Measurements from ENCODE around the gene UBA6.
"Not testable (repeated sequence)": the region's sequence is repeated elsewhere in the genome, so short reads cannot be mapped to it uniquely, and the experiment has no call there.

The UBA6 gene

DNA sequence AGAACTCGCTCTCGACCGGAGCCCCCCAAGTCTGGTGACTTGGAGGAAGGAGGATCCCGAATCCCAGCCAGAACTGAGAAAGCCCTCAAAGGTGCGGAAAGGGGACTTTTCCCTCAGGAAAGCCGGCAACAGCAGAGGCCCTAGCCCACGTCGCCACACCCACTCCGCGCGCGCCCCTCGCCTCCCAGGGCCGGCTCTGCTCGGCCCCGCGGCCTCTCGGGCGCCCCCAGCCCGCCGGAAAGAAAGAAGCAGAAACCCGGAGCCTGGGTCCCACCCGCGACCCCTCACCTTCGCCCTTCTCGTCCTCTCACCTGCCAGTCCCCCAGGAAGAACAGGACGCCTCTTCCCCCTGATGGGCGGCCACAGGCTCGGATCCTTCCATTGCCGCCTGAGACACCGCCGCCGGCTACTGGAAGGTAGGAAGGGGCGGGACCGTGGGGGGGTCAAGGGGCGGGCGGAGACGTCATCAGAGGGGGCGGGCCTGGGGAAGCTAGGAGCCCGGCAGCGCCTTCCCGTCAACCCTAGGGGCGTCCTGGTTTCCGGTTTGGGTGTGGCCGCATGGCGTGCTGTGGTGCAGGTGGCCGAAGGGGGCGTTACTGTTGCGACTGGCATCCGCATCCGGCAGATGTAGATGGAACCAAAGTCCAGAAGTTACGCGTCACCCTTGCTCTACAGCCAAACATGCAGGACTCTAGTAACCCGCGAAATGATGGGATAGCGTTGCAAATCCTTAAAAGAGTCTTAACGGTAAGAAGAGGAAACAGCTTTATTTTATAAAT, at the start of gene UBA6:
UBA6 (minus strand) TSS at position 418 of the 779 bp plus-strand sequence; CDS start at position 382, 36 bp downstream.
- H3K27ac ChIP-seq (ENCODE audit: low read depth, low read length): peak within 1 kb of the TSS; percentile 83

DNA sequence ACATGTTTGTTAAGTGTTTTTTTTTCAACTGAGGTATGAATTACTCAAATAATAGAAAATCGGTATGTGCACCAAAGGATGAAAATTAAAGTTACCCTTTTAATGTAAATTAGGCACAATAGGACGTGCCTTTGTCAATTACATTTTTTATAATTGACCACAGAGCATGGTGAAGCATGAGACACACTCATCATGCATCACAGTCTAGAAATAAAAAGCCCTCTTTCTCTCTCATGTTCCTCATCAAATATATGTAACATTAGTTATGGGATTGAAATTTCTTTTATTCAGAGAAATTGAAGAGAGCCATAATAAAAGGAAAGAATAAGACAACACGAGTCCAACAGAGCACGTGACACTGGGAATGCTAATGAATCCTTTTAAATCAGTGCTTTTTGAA, 49.7 kb upstream of the UBA6 start:
- Histone ChIP-seq H3K27me3 (ENCODE audit: control insufficient read depth, insufficient read depth, low read length) (no peaks in the 10 kb centered on the region), H3K27ac (ENCODE audit: low read depth, low read length) (no peak overlapping the region), H3K9ac (ENCODE audit: low read length) (no peak overlapping the region), H3K4me3 (ENCODE audit: low read length) (no peak overlapping the region), H3K4me1 (ENCODE audit: control insufficient read depth, insufficient read depth, low read length) (no peaks in the 10 kb centered on the region), H3K36me3 (ENCODE audit: control insufficient read depth, insufficient read depth, low read length) (no peaks in the 10 kb centered on the region)

More for the DNA sequence above, at the start of gene UBA6:
- Histone ChIP-seq H3K36me3 (ENCODE audit: control insufficient read depth, insufficient read depth, low read length) (no peaks in the 10 kb centered on the region), H3K4me3 (ENCODE audit: low read length) (peak within 1 kb of the TSS; percentile 91), H3K27me3 (ENCODE audit: control insufficient read depth, insufficient read depth, low read length) (no peaks in the 10 kb centered on the region), H3K4me1 (ENCODE audit: control insufficient read depth, insufficient read depth, low read length) (no peaks in the 10 kb centered on the region), H3K9ac (ENCODE audit: low read length) (peak within 1 kb of the TSS; percentile 92)

DNA sequence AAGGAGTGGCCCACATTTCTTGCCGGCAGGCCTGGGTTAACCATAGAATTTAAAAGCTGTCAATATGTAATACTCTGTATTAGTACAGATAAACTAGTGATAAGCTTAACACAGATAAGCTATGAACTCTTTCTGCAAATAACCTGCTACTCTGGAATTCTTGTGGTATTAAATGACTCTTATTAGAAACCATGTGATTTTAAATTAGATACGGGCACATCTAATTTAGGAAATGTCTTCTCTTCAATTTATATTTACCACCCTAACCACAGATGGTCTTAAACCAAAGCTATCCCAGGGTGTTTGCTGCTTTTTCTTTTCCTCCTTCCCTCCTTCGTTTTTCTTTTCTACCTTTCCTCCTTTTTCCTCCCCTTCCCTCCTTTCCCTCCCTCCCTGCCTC, 48.3 kb upstream of the UBA6 start:
- H3K9ac ChIP-seq (ENCODE audit: low read length): no peak overlapping the region
- H3K4me1 ChIP-seq (ENCODE audit: control insufficient read depth, insufficient read depth, low read length): no peaks in the 10 kb centered on the region
- no peaks in the 10 kb centered on the region for H3K27me3 ChIP-seq (ENCODE audit: control insufficient read depth, insufficient read depth, low read length)
- no peak overlapping the region for H3K4me3 ChIP-seq (ENCODE audit: low read length)
- no peak overlapping the region for H3K27ac ChIP-seq (ENCODE audit: low read depth, low read length)
- no peaks in the 10 kb centered on the region for H3K36me3 ChIP-seq (ENCODE audit: control insufficient read depth, insufficient read depth, low read length)

DNA sequence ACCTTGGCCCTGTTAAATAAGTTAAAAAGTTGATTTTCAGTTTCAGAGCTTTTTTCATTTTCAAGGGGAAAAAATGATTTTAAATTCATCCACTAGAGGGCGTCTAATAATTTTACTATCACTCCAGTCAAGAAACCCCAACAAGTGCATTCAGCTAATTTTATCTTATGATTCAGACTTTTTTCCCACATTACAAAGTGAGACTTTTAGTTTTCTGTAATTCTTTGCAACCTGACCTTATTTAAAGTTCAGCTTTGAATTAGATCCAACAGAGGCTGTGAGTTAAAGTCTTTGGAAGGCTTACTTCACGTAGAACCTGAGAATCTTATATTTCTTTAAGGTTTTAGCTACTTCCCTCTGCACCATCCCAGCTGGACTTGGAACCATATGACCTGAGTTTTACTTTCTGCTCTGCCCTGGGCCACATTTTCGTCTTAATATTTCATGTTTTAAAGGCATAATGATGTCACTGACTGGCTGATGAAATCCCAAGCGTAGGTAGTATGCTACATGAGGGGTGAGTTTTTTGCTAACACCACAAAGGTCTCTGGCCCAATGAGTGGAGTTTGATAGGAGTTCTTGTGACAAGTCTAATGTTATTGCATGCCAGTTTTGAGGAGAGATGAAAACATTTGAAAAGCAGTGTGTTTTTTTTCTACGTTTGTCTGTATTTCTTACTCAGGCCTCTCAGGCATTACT, 46.0 kb upstream of the UBA6 start:
- Histone ChIP-seq H3K4me1 (ENCODE audit: control insufficient read depth, insufficient read depth, low read length) (no peaks in the 10 kb centered on the region), H3K27me3 (ENCODE audit: control insufficient read depth, insufficient read depth, low read length) (no peaks in the 10 kb centered on the region)

DNA sequence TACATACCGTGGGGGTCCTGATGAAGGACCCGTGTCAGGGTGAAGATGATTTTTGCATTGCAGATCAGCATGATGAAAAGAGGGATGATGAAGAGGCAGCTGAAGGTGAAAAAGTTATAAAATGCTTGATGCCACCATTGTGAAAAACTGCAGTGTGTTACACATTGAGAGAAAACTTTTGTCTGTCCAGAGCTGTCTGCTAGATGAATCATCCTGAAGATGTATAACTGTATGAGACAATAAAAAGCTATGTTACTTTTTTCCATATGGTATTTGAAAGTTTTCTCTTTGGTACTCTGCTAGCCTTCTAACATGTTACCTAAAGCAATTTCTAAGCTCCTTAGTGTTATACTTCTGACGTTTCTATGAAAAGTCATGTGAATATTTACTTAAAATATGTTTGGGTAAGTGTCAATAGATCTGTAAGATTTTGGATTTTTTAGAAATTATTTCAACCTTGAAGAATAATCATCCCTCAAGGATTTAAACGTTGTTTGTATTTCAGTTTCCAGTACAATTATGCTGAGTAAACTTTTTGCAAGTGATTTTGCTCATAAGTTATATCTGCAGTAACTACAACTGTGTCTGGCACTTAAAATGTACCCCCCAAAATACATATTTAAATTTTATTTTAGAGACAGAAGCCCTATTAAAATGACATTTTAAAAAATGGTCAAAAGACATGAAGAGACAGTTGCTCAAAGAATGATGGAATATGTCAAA, 43.8 kb upstream of the UBA6 start:
- no peak overlapping the region for H3K9ac ChIP-seq (ENCODE audit: low read length)
- H3K4me3 ChIP-seq (ENCODE audit: low read length): no peak overlapping the region
- no peaks in the 10 kb centered on the region for H3K4me1 ChIP-seq (ENCODE audit: control insufficient read depth, insufficient read depth, low read length)
- no peak overlapping the region for H3K27ac ChIP-seq (ENCODE audit: low read depth, low read length)
- H3K27me3 ChIP-seq (ENCODE audit: control insufficient read depth, insufficient read depth, low read length): no peaks in the 10 kb centered on the region
- H3K36me3 ChIP-seq (ENCODE audit: control insufficient read depth, insufficient read depth, low read length): no peaks in the 10 kb centered on the region

More for the DNA sequence above, 46.0 kb upstream of the UBA6 start:
- no peaks in the 10 kb centered on the region for H3K36me3 ChIP-seq (ENCODE audit: control insufficient read depth, insufficient read depth, low read length)
- H3K9ac ChIP-seq (ENCODE audit: low read length): no peak overlapping the region
- H3K27ac ChIP-seq (ENCODE audit: low read depth, low read length): no peak overlapping the region
- H3K4me3 ChIP-seq (ENCODE audit: low read length): no peak overlapping the region

DNA sequence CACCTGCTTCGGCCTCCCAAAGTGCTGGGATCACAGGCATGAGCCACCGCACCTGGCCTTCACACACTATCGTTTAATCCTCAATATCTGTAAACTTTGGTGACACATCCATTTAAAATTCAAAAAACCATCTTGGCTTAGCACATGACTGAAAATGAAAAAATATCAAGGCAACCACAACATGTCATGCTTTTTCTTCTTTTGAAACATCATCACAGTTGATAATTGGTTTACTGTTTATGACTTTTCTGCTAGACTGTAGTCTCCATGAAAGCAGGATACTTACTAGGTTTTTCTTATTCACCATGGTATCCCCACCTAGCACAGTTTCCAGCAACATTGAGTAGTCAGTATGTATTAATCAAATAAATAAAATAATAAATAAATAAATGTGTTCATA, 42.2 kb upstream of the UBA6 start:
- Histone ChIP-seq H3K9ac (ENCODE audit: low read length) (no peak overlapping the region), H3K36me3 (ENCODE audit: control insufficient read depth, insufficient read depth, low read length) (no peaks in the 10 kb centered on the region), H3K27ac (ENCODE audit: low read depth, low read length) (no peak overlapping the region), H3K4me1 (ENCODE audit: control insufficient read depth, insufficient read depth, low read length) (no peaks in the 10 kb centered on the region), H3K27me3 (ENCODE audit: control insufficient read depth, insufficient read depth, low read length) (no peaks in the 10 kb centered on the region), H3K4me3 (ENCODE audit: low read length) (no peak overlapping the region)

DNA sequence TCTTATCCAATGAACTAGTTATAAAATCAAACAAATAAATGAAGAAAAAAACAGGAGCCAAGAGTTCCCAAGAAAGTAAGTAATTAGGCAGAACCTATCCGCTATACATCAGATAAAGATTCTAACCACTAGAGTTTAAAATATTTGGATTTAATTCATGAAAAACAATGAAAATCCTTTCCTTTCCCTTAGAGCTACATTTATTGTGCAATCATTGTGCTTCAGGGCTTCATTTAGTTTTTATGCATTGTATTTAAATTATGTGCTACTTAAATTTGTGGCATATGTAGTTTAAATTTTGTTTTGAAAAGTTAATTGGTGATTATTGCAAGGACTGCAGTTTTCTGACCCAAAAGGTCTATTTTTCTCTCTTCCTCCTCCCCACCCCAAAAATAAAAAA, 35.3 kb upstream of the UBA6 start:
- Histone ChIP-seq H3K36me3 (ENCODE audit: control insufficient read depth, insufficient read depth, low read length) (no peaks in the 10 kb centered on the region), H3K9ac (ENCODE audit: low read length) (no peak overlapping the region), H3K4me1 (ENCODE audit: control insufficient read depth, insufficient read depth, low read length) (no peaks in the 10 kb centered on the region), H3K27me3 (ENCODE audit: control insufficient read depth, insufficient read depth, low read length) (no peaks in the 10 kb centered on the region), H3K4me3 (ENCODE audit: low read length) (no peak overlapping the region), H3K27ac (ENCODE audit: low read depth, low read length) (no peak overlapping the region)

DNA sequence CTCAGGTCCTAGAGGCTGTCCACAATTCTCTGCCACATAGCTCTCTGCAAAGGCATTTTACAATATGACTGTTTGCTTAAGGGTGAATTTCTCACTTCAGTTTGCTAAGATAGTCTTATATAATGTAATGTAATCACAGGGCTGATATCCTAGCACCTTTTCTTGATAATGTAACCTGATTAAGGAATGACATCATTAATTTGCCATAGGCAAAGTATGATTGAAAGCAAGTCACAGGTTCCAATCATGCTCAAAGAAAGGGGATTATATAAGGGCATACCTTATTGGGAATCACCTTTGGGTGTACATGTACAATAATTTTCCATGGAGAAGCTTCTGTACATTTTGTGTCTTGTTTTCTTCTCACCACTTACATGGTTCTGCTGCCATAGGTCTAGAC, 34.4 kb upstream of the UBA6 start:
- no peaks in the 10 kb centered on the region for H3K4me1 ChIP-seq (ENCODE audit: control insufficient read depth, insufficient read depth, low read length)
- no peak overlapping the region for H3K9ac ChIP-seq (ENCODE audit: low read length)
- no peak overlapping the region for H3K4me3 ChIP-seq (ENCODE audit: low read length)
- no peaks in the 10 kb centered on the region for H3K27me3 ChIP-seq (ENCODE audit: control insufficient read depth, insufficient read depth, low read length)
- H3K36me3 ChIP-seq (ENCODE audit: control insufficient read depth, insufficient read depth, low read length): no peaks in the 10 kb centered on the region
- H3K27ac ChIP-seq (ENCODE audit: low read depth, low read length): no peak overlapping the region

DNA sequence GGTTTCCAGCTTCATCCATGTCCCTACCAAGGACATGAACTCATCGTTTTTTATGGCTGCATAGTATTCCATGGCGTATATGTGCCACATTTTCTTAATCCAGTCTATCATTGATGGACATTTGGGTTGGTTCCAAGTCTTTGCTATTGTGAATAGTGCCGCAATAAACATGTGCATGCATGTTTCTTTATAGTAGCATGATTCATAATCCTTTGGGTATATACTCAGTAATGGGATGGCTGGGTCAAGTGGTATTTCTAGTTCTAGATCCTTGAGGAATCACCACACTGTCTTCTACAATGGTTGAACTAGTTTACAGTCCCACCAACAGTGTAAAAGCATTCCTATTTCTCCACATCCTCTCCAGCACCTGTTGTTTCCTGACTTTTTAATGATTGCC, 29.6 kb upstream of the UBA6 start:
- not testable (repeated sequence) for H3K27me3 ChIP-seq (ENCODE audit: control insufficient read depth, insufficient read depth, low read length); H3K36me3 ChIP-seq (ENCODE audit: control insufficient read depth, insufficient read depth, low read length); H3K4me1 ChIP-seq (ENCODE audit: control insufficient read depth, insufficient read depth, low read length); H3K27ac ChIP-seq (ENCODE audit: low read depth, low read length); H3K4me3 ChIP-seq (ENCODE audit: low read length); H3K9ac ChIP-seq (ENCODE audit: low read length)

DNA sequence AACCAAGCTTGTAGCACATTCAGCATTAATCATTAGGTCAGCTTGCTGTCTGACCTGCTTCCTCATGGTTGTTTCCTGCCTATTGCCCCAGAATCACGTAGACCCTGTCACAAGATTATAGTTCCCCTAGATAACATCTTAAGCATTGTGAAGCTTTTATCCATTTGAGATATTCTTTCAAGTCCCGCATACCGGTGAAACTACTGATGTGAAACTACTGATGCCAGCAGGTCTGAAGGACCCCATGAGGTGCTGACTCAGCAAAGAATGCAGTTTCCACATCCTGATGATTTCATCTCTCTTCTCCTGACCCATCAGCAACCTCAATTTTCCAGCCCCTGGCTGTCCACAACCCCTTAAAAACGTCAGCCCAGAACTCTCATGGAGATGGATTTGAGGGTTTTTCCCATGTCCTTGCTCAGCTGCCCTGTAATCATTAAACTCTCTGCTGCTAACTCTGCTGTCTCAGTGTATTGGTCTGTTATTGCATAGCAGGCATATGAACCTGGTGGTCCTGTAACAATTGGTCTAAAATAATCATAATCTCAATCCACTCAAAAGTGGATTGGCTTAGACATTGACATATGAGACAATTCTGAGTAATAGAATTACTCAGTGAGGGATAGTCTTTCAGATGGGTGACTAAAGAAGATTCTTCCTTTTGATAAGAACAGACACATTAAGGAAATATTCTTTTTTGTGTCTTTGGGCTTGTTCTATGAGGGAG, 26.3 kb upstream of the UBA6 start:
- Histone ChIP-seq H3K36me3 (ENCODE audit: control insufficient read depth, insufficient read depth, low read length) (no peaks in the 10 kb centered on the region), H3K4me3 (ENCODE audit: low read length) (no peak overlapping the region), H3K27ac (ENCODE audit: low read depth, low read length) (no peak overlapping the region), H3K4me1 (ENCODE audit: control insufficient read depth, insufficient read depth, low read length) (no peaks in the 10 kb centered on the region), H3K27me3 (ENCODE audit: control insufficient read depth, insufficient read depth, low read length) (no peaks in the 10 kb centered on the region), H3K9ac (ENCODE audit: low read length) (no peak overlapping the region)

DNA sequence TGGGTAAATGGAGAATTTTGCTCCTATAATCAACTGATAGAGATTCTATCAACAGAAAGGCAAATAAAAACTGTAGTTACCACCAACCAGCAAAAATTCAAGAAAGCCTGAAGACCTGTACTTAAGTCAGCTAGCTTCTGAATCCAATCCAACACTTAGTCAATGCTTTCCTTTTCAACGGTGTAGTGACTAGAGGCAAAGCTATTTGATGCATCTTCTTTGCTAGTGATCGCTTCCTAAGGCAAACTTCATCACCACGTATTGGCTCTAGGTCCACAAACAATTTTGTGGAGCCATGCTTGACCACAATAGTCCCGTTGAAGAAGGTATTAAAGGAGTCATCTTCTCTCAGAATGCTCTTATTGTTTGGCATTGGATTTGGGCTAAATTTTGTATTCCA, 25.0 kb upstream of the UBA6 start:
- H3K27ac ChIP-seq (ENCODE audit: low read depth, low read length): no peak overlapping the region
- H3K27me3 ChIP-seq (ENCODE audit: control insufficient read depth, insufficient read depth, low read length): no peaks in the 10 kb centered on the region
- H3K4me3 ChIP-seq (ENCODE audit: low read length): no peak overlapping the region
- no peaks in the 10 kb centered on the region for H3K4me1 ChIP-seq (ENCODE audit: control insufficient read depth, insufficient read depth, low read length)
- H3K36me3 ChIP-seq (ENCODE audit: control insufficient read depth, insufficient read depth, low read length): no peaks in the 10 kb centered on the region
- H3K9ac ChIP-seq (ENCODE audit: low read length): no peak overlapping the region

DNA sequence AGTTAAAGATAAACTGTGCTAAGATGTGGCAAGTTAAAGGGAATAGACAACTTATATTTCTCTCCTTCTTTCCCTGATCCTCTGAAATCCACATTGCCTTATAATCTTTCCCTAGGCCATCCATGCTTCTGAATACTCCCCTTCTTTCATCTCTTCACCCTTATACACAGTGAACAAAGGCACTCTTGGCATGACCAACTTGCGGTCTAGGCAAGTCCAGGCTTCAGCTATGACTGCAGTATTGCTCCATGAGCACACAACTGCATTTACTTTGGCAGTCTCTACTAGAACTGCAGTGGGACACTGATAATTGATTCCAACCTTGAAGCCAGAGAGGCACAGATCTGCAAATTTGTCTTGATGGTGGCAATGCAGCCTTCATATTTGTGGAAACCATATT, 24.2 kb upstream of the UBA6 start:
- Histone ChIP-seq H3K36me3 (ENCODE audit: control insufficient read depth, insufficient read depth, low read length) (no peaks in the 10 kb centered on the region), H3K27ac (ENCODE audit: low read depth, low read length) (no peak overlapping the region), H3K4me3 (ENCODE audit: low read length) (no peak overlapping the region), H3K9ac (ENCODE audit: low read length) (no peak overlapping the region), H3K4me1 (ENCODE audit: control insufficient read depth, insufficient read depth, low read length) (no peaks in the 10 kb centered on the region), H3K27me3 (ENCODE audit: control insufficient read depth, insufficient read depth, low read length) (no peaks in the 10 kb centered on the region)

All from rectal smooth muscle tissue (tissue), 1 donor.